ENCODE results near the gene PPP1R37. TPM values are rescaled to one million over a fixed set of nuclear protein-coding genes. Genes with fewer than 3 reads are reported as not detected.
A peak's percentile ranks its signal among the peaks of the same experiment; 100 is the strongest.

PPP1R37 gene
- total RNA-seq, 1 experiment from 2014 or later = 33.6 TPM

DNA sequence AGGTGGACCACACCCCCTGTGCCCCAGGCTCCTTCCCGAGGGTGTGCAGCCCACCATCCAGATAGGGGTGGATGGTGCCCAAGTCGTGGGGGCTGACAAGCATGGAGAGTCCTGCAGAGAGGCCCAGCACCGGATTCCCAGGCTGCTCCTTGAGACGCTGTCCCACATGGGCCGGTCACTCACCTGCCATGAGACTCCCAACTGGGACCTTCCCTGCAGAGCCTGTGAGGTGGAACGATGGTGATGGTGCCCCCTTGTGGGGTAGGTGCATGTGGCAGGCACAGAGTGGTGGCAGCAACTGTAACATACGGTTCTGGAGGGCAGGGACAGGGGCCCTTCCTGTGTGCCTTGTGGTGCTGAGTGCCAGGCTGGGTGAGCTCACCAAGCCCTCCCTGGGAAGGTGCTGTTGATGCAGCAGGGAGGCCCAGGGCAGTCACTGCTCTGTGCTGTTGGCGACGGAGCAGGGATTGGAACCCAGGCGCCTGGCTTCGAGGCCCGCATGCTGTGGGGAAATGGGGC, 33.1 kb downstream of the PPP1R37 start:
- Histone ChIP-seq H2AFZ (ENCODE audit: low read length) (no peak overlapping the region), H3K9ac (ENCODE audit: extremely low read depth, insufficient read length, low read length) (no peak overlapping the region), H3K9me3 (ENCODE audit: control insufficient read depth, low read depth, low read length) (no peaks in the 10 kb centered on the region), H3K23ac (ENCODE audit: insufficient read length, low read depth, low read length) (no peak overlapping the region), H2BK120ac (ENCODE audit: low read depth, low read length, poor library complexity, severe bottlenecking) (no peak overlapping the region), H2BK15ac (ENCODE audit: low read depth, low read length) (no peak overlapping the region), H2BK5ac (ENCODE audit: insufficient read length, low read length) (no peak overlapping the region), H2BK20ac (ENCODE audit: low read depth, low read length, poor library complexity, severe bottlenecking) (no peak overlapping the region), H2AK5ac (ENCODE audit: insufficient read length, low read length) (no peak overlapping the region), H4K20me1 (ENCODE audit: control insufficient read depth, insufficient read depth, insufficient read length) (no peaks in the 10 kb centered on the region), H2BK12ac (ENCODE audit: insufficient read length, low read depth, low read length) (no peak overlapping the region), H3K18ac (ENCODE audit: insufficient read length, low read depth, low read length) (no peak overlapping the region), H4K91ac (ENCODE audit: insufficient read length, low read depth, low read length) (no peak overlapping the region), H3K56ac (ENCODE audit: insufficient read length, low read depth, low read length) (no peak overlapping the region), H3K27me3 (ENCODE audit: insufficient read depth, low read length) (no peaks in the 10 kb centered on the region), H3T11ph (ENCODE audit: low read length) (no peak overlapping the region), H3K79me2 (ENCODE audit: insufficient read depth, low read length) (no peaks in the 10 kb centered on the region; the same call in 1 of the 2 replicates), H3K4me1 (ENCODE audit: insufficient read depth, low read length) (no peaks in the 10 kb centered on the region; the same call in 1 of the 2 replicates), H3K23me2 (ENCODE audit: insufficient read length, low read depth, low read length, poor library complexity, severe bottlenecking) (peaks cover 4% of the 10 kb centered on the region), H4K5ac (ENCODE audit: insufficient read length, low read depth, low read length) (no peak overlapping the region), H3K14ac (ENCODE audit: insufficient read depth, low read length) (no peak overlapping the region), H3K4ac (ENCODE audit: low read depth, low read length) (no peak overlapping the region), H3K79me1 (ENCODE audit: insufficient read depth, low read depth, low read length, poor library complexity, severe bottlenecking) (peaks cover 6% of the 10 kb centered on the region), H4K8ac (replicated peaks; ENCODE audit: insufficient read length, low read depth, low read length) (no peak overlapping the region), H3K27ac (ENCODE audit: insufficient read length, low read depth, low read length) (no peak overlapping the region), H3K4me2 (ENCODE audit: insufficient read depth, insufficient read length, low read length) (no peak overlapping the region)
- Mint-ChIP-seq H3K27me3 (ENCODE audit: low read depth) (no peaks in the 10 kb centered on the region), H3K4me1 (peaks cover 18 to 26% of the 10 kb centered on the region in 2 experiments), H3K4me3 (no peak overlapping the region), H3K27ac (no peak overlapping the region; a peak in 1 of 7 replicates), H3K9me3 (no peaks in the 10 kb centered on the region), H3K36me3 (ENCODE audit: insufficient read depth in 1 of 3, low read depth in 3 of 3) (no peaks in the 10 kb centered on the region; a peak in 2 of 7 replicates)
- TF ChIP-seq CTCF (conservative IDR thresholded peaks at IDR 0.05) = peak; percentile 89
- peak; percentile 89 for DNase-seq
- no CpG with 5 or more reads among the region's 12 CpGs for WGBS (ENCODE audit: extremely low coverage, insufficient read length, low lambda C conversion rate)

Data from H9 (cell line).